ENCODE data around the gene TAS2R43. TPM values are rescaled to one million over a fixed set of nuclear protein-coding genes. Genes with fewer than 3 reads are reported as not detected.

Gene TAS2R43, protein sequence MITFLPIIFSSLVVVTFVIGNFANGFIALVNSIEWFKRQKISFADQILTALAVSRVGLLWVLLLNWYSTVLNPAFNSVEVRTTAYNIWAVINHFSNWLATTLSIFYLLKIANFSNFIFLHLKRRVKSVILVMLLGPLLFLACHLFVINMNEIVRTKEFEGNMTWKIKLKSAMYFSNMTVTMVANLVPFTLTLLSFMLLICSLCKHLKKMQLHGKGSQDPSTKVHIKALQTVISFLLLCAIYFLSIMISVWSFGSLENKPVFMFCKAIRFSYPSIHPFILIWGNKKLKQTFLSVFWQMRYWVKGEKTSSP
- total RNA-seq = 1 to 10 TPM; 4.9 to 8.6 TPM

DNA sequence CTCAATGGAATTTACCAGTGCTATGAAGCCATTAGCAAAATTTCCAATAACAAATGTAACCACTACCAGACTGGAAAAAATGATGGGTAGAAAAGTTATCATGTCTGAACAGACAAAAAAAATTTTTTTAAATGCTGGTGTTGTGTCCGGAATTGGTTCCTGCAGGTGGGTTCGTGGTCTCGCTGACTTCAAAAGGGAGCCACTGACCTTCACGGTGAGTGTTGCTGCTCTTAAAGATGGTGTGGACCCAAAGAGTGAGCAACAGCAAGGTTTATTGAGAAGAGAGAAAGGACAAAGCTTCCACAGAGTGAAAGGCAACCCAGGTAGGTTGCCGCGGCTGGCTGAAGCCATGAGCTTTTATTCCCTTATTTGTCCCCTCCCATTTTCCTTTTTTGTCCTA, at the start of gene TAS2R43:
Gene TAS2R43, minus strand, starts transcription at position 186 of the 400 bp plus-strand sequence. Its CDS starts 84 bp downstream, at position 102.
- no peak for TF ChIP-seq POLR2A (IDR thresholded peaks at IDR 0.05)
- TF ChIP-seq, protein P1, sequence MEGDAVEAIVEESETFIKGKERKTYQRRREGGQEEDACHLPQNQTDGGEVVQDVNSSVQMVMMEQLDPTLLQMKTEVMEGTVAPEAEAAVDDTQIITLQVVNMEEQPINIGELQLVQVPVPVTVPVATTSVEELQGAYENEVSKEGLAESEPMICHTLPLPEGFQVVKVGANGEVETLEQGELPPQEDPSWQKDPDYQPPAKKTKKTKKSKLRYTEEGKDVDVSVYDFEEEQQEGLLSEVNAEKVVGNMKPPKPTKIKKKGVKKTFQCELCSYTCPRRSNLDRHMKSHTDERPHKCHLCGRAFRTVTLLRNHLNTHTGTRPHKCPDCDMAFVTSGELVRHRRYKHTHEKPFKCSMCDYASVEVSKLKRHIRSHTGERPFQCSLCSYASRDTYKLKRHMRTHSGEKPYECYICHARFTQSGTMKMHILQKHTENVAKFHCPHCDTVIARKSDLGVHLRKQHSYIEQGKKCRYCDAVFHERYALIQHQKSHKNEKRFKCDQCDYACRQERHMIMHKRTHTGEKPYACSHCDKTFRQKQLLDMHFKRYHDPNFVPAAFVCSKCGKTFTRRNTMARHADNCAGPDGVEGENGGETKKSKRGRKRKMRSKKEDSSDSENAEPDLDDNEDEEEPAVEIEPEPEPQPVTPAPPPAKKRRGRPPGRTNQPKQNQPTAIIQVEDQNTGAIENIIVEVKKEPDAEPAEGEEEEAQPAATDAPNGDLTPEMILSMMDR (IDR thresholded peaks at IDR 0.05) = no peak
- no peaks in the 10 kb centered on the region for H3K27me3 ChIP-seq
- intact Hi-C loops (cut with DNase I) = no loop called here
- no peaks in the 10 kb centered on the region for H3K36me3 ChIP-seq (replicated peaks in 1 of 2; ENCODE audit: insufficient read depth in 1 of 2, low read depth in 2 of 2)
- no peaks in the 10 kb centered on the region for H3K4me1 ChIP-seq
- ATAC-seq = no peak
- H3K4me3 ChIP-seq = no peak within 1 kb of the TSS
- 95 to 97% methylated on average over 6 of the region's 6 CpGs for WGBS, 2 donors
- no peak for DNase-seq
- H3K27ac ChIP-seq = no peak within 1 kb of the TSS
- H3K9me3 ChIP-seq = no peaks in the 10 kb centered on the region

DNA sequence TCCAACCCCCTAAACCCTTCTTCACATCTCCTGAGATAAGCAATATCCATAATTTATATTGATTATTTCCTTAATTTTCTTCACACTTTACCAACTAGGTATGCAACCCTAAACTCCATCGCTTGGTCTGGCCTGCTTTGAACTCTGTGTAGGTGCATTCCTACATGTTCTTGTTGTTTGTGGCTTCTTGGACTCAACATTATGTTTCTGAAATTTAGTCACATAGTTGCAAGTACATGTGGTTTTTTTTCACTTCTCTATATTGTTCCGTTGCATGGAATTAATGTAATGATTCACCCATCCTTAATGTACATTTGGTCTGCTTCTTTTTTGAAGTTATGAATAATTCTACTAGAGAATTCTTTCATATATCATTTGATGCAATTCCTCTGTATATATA, 44.0 kb upstream of the TAS2R43 start:
- Histone ChIP-seq H3K9me3 (no peaks in the 10 kb centered on the region), H3K27me3 (no peaks in the 10 kb centered on the region), H3K36me3 (replicated peaks in 1 of 2; ENCODE audit: insufficient read depth in 1 of 2, low read depth in 2 of 2) (no peaks in the 10 kb centered on the region), H3K27ac (no peak overlapping the region), H3K4me1 (no peaks in the 10 kb centered on the region), H3K4me3 (no peak overlapping the region)
- TF ChIP-seq POLR2A (IDR thresholded peaks at IDR 0.05) = no peak
- 72 to 86% methylated on average over 2 of the region's 2 CpGs for WGBS, 2 donors
- ATAC-seq = no peak
- intact Hi-C loops (cut with DNase I) = no loop called here
- DNase-seq = no peak

DNA sequence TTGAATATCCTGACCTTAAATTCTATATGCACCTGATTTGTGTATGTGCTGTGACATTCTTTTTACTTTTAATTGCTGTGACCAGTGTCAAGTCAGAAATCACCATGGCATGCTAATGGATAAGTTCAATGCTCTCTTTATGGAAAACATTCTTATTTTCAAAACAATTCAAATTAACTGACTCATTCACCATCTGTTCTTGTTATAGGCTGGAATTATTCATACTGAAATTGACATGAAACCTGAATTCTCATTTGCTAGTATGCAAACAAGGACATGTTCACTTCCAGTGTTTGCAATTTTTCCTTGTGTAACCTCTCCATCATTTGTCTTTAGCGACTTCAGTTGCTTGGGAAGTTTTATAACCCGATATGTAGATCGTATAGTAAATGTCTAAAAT, 42.2 kb upstream of the TAS2R43 start, which contains the start of gene TAS2R30:
Gene TAS2R30, minus strand, starts transcription at position 340 of the 400 bp plus-strand sequence. CDS start 400 bp downstream, outside the sequence.
- DNase-seq (no peak), ATAC-seq (no peak)
- WGBS, 2 donors = 83 to 95% methylated on average over 3 of the region's 3 CpGs
- no peaks in the 10 kb centered on the region for H3K27me3 ChIP-seq
- no peaks in the 10 kb centered on the region for H3K9me3 ChIP-seq
- intact Hi-C loops (cut with DNase I) = no loop called here
- TF ChIP-seq, protein P1 (IDR thresholded peaks at IDR 0.05) = no peak
- TF ChIP-seq POLR2A (IDR thresholded peaks at IDR 0.05) = no peak
- H3K27ac ChIP-seq = no peak within 1 kb of the TSS
- no peaks in the 10 kb centered on the region for H3K4me1 ChIP-seq
- no peaks in the 10 kb centered on the region for H3K36me3 ChIP-seq (replicated peaks in 1 of 2; ENCODE audit: insufficient read depth in 1 of 2, low read depth in 2 of 2)
- H3K4me3 ChIP-seq = no peak within 1 kb of the TSS

DNA sequence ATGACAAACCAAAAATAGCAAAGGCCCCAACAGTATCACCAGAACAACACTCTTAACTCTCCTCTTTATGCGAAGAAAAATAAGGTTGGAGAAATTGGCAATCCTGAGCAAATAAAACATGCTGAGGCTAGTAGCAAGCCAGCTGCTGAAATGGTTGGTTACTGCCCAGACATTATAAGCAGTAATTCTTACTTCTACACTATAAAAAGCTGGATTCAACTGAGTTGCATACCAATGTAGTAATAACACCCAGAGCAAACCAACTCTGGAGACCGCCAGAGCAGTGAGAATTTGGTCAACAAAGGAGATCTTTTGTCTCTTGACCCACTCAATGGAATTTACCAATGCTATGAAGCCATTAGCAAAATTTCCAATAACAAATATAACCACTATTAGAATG, 41.7 kb upstream of the TAS2R43 start:
- ATAC-seq = no peak
- H3K36me3 ChIP-seq (replicated peaks in 1 of 2; ENCODE audit: insufficient read depth in 1 of 2, low read depth in 2 of 2) = no peaks in the 10 kb centered on the region
- intact Hi-C loops (cut with DNase I) = no loop called here
- H3K27me3 ChIP-seq = no peaks in the 10 kb centered on the region
- no peaks in the 10 kb centered on the region for H3K9me3 ChIP-seq
- no peaks in the 10 kb centered on the region for H3K4me1 ChIP-seq
- no peak overlapping the region for H3K27ac ChIP-seq
- no peak overlapping the region for H3K4me3 ChIP-seq
- DNase-seq = no peak
- WGBS, 2 donors = 82 to 91% methylated on average over 2 of the region's 2 CpGs
- no peak for TF ChIP-seq POLR2A (IDR thresholded peaks at IDR 0.05)
- TF ChIP-seq, protein P1 (IDR thresholded peaks at IDR 0.05) = no peak

DNA sequence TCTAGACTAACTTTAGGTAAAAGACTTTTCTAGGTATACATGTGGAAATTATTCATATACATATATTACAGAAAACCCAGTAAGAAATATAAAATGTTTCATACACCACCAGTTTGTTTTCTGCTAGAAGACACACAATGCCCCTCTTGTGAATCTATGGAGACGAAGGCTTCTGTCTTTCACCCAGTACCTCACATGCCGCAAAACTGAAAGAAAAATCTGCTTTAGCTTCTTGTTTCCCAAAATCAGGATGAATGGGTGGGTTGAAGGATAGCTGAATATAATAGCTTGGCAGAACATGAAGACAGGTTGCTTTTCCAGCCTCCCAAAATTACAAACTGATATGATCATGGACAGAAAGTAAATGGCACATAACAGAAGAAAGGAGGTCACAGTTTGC, 41.0 kb upstream of the TAS2R43 start:
- no peak overlapping the region for H3K4me3 ChIP-seq
- H3K9me3 ChIP-seq = no peaks in the 10 kb centered on the region
- H3K36me3 ChIP-seq (replicated peaks in 1 of 2; ENCODE audit: insufficient read depth in 1 of 2, low read depth in 2 of 2) = no peaks in the 10 kb centered on the region
- ATAC-seq (no peak), DNase-seq (no peak)
- intact Hi-C loops (cut with DNase I) = no loop called here
- TF ChIP-seq, protein P1 (IDR thresholded peaks at IDR 0.05) = no peak
- TF ChIP-seq POLR2A (IDR thresholded peaks at IDR 0.05) = no peak
- WGBS, 2 donors = 94 to 95% methylated on average over 2 of the region's 2 CpGs
- no peaks in the 10 kb centered on the region for H3K27me3 ChIP-seq
- H3K27ac ChIP-seq = no peak overlapping the region
- no peaks in the 10 kb centered on the region for H3K4me1 ChIP-seq
